HG03025 (cell line): ENCODE measurements around the gene REM2.

Experiments
- ATAC-seq: cut with Tn5 transposase; IDR thresholded peaks from one replicate; pipeline ENCODE4 v1.9.1; 2021; ENCODE audit warnings: mild to moderate bottlenecking, moderate library complexity; ENCODE audit not compliant: unreplicated experiment, low FRiP score

The REM2 gene, protein sequence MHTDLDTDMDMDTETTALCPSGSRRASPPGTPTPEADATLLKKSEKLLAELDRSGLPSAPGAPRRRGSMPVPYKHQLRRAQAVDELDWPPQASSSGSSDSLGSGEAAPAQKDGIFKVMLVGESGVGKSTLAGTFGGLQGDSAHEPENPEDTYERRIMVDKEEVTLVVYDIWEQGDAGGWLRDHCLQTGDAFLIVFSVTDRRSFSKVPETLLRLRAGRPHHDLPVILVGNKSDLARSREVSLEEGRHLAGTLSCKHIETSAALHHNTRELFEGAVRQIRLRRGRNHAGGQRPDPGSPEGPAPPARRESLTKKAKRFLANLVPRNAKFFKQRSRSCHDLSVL

GRCh38 chr14:22883173-22883976 lies at the start of gene REM2:
TSS of gene REM2 (plus strand) at chr14:22883222. CDS start at chr14:22883288, 66 bp downstream.
- ATAC-seq = no peak

DNA sequence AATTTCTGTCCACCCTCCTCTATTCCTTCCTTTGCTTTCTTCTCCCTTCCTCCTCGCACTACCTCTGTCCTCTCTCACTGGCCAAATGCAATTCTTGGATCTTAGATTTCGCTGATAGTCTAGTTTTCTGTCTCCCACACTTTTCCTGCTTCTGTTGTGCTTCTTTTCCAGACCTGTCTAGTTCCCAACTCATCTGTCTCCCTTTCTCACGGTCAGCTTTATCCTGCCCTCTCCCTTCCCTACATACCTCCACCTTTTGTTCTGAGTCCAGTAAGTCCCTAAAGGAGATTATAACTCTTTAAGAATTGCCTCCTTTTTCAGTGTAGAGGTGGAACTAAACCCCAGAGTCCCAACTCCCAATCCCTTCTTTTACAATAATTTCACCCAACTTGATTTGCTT lies 47.5 kb upstream of the REM2 start:
- ATAC-seq = no peak

DNA sequence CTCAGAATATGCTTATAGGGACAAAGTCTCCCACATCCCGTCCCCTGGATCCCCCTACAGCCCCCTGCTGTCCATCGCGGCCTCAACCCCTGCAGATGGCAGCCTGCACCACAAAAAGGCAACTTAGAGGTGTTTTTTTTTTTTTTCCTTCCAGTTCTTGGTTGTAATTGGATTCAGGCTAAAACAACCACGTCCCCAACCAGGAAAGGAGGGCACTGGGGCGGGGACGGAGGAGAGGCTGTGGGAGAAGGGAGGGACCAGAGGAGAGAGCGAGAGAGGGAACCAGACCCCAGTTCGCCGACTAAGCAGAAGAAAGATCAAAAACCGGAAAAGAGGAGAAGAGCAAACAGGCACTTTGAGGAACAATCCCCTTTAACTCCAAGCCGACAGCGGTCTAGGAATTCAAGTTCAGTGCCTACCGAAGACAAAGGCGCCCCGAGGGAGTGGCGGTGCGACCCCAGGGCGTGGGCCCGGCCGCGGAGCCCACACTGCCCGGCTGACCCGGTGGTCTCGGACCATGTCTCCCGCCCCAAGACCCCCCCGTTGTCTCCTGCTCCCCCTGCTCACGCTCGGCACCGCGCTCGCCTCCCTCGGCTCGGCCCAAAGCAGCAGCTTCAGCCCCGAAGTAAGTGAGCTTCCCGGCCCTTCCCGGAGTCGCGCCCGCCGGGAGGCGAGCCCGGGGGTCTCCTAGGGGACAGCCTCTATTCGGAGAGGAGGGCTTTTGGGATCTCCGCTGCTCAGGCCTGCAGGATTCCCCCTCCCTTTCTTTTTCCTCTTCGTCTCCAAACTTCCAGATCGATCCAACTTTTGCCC lies 46.5 kb upstream of the REM2 start, which contains the start of gene MMP14:
Gene MMP14 (plus strand): TSS at position 285 of the 813 bp plus-strand sequence. CDS start 233 bp downstream, at position 518.
- no peak for ATAC-seq

- no peak for ATAC-seq
These were observed 45.8 kb upstream of the REM2 start for GRCh38 chr14:22837114-22837749.

DNA sequence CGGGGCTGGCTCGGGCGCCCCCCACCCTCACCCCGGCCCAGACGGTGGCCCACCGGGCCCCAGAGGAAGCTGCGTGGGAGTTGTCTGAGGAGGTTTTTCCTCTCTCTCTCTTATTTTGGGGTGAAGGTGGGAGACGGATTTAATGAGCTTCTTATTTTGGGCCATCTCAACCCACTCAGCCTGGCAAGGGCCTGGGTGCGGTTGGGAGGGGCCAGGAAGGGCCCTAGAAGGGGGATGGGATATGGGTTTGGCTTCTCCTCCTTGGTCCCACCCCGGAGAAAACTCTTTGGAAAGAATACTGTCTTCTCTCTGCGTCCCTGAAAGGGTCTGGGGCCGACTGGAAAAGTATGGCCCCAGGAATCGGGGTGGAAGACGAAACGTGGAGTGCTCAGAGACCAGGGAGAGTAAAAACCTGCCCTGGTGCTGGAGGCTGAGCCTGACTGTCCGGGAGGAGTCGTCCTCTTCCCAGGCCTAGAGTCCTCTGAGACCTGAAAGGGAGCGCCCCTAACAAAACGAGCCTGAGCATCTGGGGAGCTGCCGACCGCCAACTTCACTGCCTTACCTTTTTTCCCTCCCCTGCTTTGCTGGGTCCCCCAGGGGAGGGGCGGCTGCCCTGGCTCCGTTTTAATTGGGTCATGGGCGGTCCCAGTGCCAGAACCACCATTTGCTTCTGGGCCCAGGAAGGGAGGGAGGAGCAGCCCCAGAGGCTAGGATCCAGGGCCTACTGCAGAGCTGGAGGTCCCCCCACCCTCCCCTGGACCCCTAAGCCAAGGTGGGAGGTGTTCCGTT lies 45.1 kb upstream of the REM2 start:
- no peak for ATAC-seq

GRCh38 chr14:22838631-22839041 lies 44.4 kb upstream of the REM2 start:
- no peak for ATAC-seq

DNA sequence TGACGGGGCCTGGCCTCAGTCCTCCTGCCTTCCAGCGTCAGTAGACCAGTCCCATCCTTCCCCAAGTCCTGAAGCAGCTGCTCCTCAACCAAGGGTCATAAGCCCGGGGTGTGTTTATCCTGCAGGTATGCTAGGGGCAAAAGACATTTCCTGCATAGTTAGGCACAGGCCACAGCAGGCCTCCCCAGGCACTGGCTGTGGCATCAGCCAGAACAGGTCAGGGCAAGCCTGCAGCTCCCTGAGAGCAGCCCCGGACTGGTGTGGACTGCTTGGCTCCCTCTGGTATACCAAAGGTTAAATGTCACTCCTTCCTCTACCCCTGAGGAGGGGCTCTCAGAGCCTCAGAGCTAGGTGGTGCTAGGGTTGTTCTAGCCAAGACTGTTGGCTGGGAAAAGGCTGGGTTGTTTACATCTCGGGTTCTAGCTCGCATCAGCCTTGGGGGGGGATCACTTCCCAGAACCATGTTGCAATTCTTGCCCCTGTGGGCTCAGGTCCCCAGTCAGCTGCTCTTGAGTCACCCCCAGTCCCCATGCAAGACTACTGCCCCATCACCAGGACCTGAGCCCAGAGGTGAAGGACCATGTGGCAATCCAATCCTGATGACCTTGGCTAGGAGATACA lies 43.8 kb upstream of the REM2 start:
- ATAC-seq = no peak

GRCh38 chr14:22841311-22841710 lies 41.7 kb upstream of the REM2 start:
- no peak for ATAC-seq

- ATAC-seq = no peak
These were observed 41.3 kb upstream of the REM2 start for GRCh38 chr14:22841769-22842168.

- ATAC-seq = no peak
These were observed 40.6 kb upstream of the REM2 start for GRCh38 chr14:22842211-22843122.

- ATAC-seq = no peak
These were observed 39.7 kb upstream of the REM2 start for GRCh38 chr14:22843123-22843925.

GRCh38 chr14:22844221-22845102 lies 38.6 kb upstream of the REM2 start:
- ATAC-seq = no peak

DNA sequence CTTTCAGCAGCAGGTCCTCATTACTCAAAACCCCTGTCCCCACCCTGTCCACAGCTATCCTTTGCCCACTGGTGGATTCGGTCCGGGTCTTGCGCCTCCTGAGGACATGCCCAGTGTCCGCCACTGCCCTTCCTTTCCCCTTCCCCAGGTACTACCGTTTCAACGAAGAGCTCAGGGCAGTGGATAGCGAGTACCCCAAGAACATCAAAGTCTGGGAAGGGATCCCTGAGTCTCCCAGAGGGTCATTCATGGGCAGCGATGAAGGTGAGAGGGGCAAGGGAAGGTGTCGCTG lies 38.0 kb upstream of the REM2 start:
- ATAC-seq = no peak

DNA sequence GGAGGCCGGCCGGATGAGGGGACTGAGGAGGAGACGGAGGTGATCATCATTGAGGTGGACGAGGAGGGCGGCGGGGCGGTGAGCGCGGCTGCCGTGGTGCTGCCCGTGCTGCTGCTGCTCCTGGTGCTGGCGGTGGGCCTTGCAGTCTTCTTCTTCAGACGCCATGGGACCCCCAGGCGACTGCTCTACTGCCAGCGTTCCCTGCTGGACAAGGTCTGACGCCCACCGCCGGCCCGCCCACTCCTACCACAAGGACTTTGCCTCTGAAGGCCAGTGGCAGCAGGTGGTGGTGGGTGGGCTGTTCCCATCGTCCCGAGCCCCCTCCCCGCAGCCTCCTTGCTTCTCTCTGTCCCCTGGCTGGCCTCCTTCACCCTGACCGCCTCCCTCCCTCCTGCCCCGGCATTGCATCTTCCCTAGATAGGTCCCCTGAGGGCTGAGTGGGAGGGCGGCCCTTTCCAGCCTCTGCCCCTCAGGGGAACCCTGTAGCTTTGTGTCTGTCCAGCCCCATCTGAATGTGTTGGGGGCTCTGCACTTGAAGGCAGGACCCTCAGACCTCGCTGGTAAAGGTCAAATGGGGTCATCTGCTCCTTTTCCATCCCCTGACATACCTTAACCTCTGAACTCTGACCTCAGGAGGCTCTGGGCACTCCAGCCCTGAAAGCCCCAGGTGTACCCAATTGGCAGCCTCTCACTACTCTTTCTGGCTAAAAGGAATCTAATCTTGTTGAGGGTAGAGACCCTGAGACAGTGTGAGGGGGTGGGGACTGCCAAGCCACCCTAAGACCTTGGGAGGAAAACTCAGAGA lies 37.0 kb upstream of the REM2 start:
- no peak for ATAC-seq

GRCh38 chr14:22846811-22847307 lies 36.2 kb upstream of the REM2 start:
- no peak for ATAC-seq
